ENCODE data around the gene COL3A1.

COL3A1 gene

DNA sequence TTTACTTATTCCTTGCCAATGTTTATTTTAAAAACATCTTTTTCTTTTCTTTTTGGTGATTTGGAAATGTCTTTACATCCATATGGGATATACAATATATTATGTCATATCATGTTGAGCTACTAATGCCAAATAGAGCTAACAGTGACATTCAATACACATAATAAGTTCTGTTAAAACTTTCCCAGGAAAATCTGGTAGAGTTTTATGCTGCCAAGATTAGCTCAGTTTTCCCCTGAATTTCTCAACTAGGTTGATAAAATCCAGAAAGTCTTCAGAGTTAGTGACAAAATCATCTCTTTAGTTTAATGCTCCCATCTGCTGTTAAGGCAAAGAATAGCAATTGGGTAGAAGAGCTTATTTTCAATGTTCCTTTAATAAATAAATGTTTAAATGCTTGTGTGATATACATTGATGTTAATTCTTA is 9.9 kb downstream of the COL3A1 start:
- Mint-ChIP-seq H3K36me3 (ENCODE audit: low read depth) (no peaks in the 10 kb centered on the region), H3K9me3 (no peaks in the 10 kb centered on the region), H3K4me1 (ENCODE audit: low read depth) (no peaks in the 10 kb centered on the region), H3K27me3 (no peaks in the 10 kb centered on the region), H3K27ac (no peak overlapping the region), H3K4me3 (no peak overlapping the region)
- intact Hi-C loops (cut with micrococcal nuclease), result no loop called here

DNA sequence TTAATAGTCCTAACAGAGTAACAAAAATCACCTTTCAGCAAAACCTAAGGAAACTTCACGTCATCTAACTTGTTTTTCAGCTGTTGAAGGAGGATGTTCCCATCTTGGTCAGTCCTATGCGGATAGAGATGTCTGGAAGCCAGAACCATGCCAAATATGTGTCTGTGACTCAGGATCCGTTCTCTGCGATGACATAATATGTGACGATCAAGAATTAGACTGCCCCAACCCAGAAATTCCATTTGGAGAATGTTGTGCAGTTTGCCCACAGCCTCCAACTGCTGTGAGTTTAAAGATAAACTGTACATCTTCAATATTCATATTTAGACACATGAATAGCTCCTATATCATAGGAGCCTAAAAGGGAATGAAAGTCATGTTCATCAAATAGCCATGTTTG is 10.5 kb downstream of the COL3A1 start:
- Mint-ChIP-seq H3K4me3 (no peak overlapping the region), H3K27ac (no peak overlapping the region), H3K36me3 (ENCODE audit: low read depth) (no peaks in the 10 kb centered on the region), H3K4me1 (ENCODE audit: low read depth) (no peaks in the 10 kb centered on the region), H3K9me3 (no peaks in the 10 kb centered on the region), H3K27me3 (no peaks in the 10 kb centered on the region)
- intact Hi-C loops (cut with micrococcal nuclease), result no loop called here

DNA sequence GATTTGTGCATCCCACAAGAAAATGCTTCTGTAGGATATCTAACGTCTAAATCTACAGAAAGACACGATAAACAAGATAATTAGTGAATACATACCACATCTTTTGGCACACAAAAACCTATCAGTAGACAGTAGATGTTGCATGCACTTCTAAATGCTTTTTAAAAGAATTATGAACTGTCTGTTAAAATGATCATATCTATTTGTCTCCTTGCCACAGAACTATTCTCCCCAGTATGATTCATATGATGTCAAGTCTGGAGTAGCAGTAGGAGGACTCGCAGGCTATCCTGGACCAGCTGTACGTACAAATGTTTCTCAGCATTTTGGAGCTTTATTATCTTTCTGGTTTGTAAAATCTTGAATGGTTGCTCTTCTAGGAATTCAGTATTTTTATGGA is 12.7 kb downstream of the COL3A1 start:
- no peak overlapping the region for H3K27ac Mint-ChIP-seq
- no peaks in the 10 kb centered on the region for H3K9me3 Mint-ChIP-seq
- H3K27me3 Mint-ChIP-seq, result no peaks in the 10 kb centered on the region
- H3K4me3 Mint-ChIP-seq, result no peak overlapping the region
- no peaks in the 10 kb centered on the region for H3K4me1 Mint-ChIP-seq (ENCODE audit: low read depth)
- no peaks in the 10 kb centered on the region for H3K36me3 Mint-ChIP-seq (ENCODE audit: low read depth)
- intact Hi-C loops (cut with micrococcal nuclease), result no loop called here

DNA sequence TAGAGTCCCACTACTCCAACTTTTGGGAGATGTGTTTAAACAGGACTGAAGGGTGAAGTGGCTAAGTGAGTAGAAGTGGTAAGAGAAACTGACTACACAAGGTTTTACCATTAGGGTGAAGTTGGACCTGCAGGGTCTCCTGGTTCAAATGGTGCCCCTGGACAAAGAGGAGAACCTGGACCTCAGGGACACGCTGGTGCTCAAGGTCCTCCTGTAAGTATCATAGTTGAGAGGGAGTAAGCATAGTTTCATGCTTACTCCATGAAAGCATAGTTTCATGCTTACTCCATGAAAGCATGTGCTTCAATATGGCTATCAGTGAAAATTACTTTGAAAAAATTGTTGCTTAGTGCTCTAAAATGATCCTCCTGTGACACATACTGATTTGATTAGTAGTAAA is 19.1 kb downstream of the COL3A1 start:
- Mint-ChIP-seq H3K4me3 (no peak overlapping the region), H3K27me3 (no peaks in the 10 kb centered on the region), H3K36me3 (ENCODE audit: low read depth) (no peaks in the 10 kb centered on the region), H3K4me1 (ENCODE audit: low read depth) (no peaks in the 10 kb centered on the region), H3K9me3 (no peaks in the 10 kb centered on the region), H3K27ac (no peak overlapping the region)
- intact Hi-C loops (cut with micrococcal nuclease), result no loop called here

DNA sequence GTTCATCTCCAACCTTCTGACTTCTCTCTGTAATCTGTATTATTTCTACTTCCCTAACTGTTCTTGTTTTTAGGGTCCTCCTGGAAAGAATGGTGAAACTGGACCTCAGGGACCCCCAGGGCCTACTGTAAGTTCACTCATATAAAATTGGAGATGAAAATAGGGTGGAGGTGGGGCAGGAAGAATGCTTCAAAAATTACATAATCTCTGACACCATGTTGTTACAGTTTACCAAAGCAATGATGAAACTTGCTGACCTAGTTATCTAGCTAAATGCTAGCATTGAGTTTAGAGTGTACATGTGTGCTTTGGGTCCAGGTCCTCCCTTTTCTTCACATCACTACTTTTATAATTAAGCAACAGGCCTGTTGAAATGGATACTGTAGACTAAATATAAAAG is 23.1 kb downstream of the COL3A1 start:
- no peaks in the 10 kb centered on the region for H3K9me3 Mint-ChIP-seq
- intact Hi-C loops (cut with micrococcal nuclease), result no loop called here
- no peak overlapping the region for H3K4me3 Mint-ChIP-seq
- no peaks in the 10 kb centered on the region for H3K4me1 Mint-ChIP-seq (ENCODE audit: low read depth)
- H3K27me3 Mint-ChIP-seq, result no peaks in the 10 kb centered on the region
- H3K27ac Mint-ChIP-seq, result no peak overlapping the region
- no peaks in the 10 kb centered on the region for H3K36me3 Mint-ChIP-seq (ENCODE audit: low read depth)

DNA sequence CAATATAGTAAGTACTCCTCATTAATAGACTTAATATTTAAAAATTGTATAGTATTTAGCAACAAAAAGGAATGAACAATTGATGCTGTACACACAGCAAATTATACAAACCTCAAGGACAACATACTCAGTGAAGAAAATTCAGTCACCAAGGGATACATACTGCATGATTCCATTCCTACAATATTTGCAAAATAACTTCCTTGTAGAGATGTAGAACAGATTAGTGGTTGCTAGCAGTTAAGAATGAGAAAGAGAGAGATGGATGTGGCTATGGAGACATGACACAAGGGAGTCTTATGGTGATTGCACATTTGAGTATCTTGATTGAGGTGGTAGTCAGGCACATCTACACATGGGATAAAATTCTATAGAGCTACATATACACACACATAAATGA is 26.0 kb downstream of the COL3A1 start:
- Mint-ChIP-seq H3K27me3 (no peaks in the 10 kb centered on the region), H3K4me1 (ENCODE audit: low read depth) (no peaks in the 10 kb centered on the region), H3K36me3 (ENCODE audit: low read depth) (no peaks in the 10 kb centered on the region), H3K27ac (no peak overlapping the region), H3K4me3 (no peak overlapping the region), H3K9me3 (no peaks in the 10 kb centered on the region)
- intact Hi-C loops (cut with micrococcal nuclease), result no loop called here

DNA sequence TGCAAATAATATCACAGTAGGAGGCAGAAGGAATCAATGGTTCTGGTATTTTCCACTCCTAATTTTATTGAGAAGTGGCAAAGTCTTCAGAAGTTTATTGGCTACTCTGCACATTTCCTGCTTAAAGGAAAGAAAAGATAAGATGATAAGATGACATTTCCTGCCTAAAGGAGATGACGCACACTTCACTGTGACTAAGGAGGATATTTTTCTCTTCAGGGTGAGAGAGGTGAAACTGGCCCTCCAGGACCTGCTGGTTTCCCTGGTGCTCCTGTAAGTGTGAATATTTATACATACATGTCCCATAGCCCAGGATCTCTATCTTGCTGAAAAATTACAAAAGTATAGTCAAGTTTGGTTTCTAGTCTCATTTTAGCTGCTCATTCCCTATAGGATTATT is 27.9 kb downstream of the COL3A1 start:
- H3K9me3 Mint-ChIP-seq, result no peaks in the 10 kb centered on the region
- no peaks in the 10 kb centered on the region for H3K4me1 Mint-ChIP-seq (ENCODE audit: low read depth)
- H3K27me3 Mint-ChIP-seq, result no peaks in the 10 kb centered on the region
- H3K27ac Mint-ChIP-seq, result no peak overlapping the region
- intact Hi-C loops (cut with micrococcal nuclease), result no loop called here
- no peak overlapping the region for H3K4me3 Mint-ChIP-seq
- no peaks in the 10 kb centered on the region for H3K36me3 Mint-ChIP-seq (ENCODE audit: low read depth)

DNA sequence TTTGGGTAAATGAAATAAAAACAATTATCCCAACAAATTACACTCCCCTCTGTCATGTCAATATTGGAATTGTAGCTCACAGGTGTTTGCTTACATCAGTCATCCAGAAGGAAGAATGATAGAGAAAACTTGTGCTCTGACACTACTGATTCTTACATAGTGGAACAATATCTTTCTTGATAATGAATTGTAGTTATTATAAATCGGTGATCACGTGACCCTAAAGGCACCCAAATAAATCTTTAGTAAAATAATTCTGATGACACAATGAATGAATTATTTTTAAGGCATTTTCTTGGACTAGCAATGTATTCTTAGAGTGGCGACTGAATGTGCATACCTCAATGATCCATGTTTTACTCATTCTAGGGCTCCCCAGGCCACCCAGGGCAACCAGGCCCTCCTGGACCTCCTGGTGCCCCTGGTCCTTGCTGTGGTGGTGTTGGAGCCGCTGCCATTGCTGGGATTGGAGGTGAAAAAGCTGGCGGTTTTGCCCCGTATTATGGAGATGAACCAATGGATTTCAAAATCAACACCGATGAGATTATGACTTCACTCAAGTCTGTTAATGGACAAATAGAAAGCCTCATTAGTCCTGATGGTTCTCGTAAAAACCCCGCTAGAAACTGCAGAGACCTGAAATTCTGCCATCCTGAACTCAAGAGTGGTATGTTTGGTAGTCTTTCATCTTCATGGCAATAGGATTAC is 34.5 kb downstream of the COL3A1 start:
- Mint-ChIP-seq H3K4me1 (ENCODE audit: low read depth) (no peaks in the 10 kb centered on the region), H3K27ac (no peak overlapping the region), H3K9me3 (no peaks in the 10 kb centered on the region), H3K27me3 (no peaks in the 10 kb centered on the region), H3K36me3 (ENCODE audit: low read depth) (no peaks in the 10 kb centered on the region), H3K4me3 (no peak overlapping the region)
- intact Hi-C loops (cut with micrococcal nuclease), result no loop called here

DNA sequence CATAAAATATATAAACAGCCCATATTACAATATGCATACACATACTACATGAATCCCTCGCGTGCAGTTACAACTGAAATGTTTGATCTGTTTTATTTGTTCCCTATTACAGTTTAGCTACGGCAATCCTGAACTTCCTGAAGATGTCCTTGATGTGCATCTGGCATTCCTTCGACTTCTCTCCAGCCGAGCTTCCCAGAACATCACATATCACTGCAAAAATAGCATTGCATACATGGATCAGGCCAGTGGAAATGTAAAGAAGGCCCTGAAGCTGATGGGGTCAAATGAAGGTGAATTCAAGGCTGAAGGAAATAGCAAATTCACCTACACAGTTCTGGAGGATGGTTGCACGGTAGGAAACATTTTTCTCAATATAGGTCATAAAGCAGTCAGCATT is 36.4 kb downstream of the COL3A1 start:
- Mint-ChIP-seq H3K36me3 (ENCODE audit: low read depth) (no peaks in the 10 kb centered on the region), H3K4me3 (no peak overlapping the region), H3K27ac (no peak overlapping the region), H3K4me1 (ENCODE audit: low read depth) (no peaks in the 10 kb centered on the region), H3K9me3 (no peaks in the 10 kb centered on the region), H3K27me3 (no peaks in the 10 kb centered on the region)
- intact Hi-C loops (cut with micrococcal nuclease), result no loop called here

DNA sequence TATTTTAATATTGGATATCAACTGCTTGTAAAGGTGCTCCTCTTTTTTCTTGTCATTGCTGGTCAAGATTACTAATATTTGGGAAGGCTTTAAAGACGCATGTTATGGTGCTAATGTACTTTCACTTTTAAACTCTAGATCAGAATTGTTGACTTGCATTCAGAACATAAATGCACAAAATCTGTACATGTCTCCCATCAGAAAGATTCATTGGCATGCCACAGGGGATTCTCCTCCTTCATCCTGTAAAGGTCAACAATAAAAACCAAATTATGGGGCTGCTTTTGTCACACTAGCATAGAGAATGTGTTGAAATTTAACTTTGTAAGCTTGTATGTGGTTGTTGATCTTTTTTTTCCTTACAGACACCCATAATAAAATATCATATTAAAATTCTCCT is 38.2 kb downstream of the COL3A1 start:
- intact Hi-C loops (cut with micrococcal nuclease), result no loop called here
- Mint-ChIP-seq H3K4me1 (ENCODE audit: low read depth) (no peaks in the 10 kb centered on the region), H3K27me3 (no peaks in the 10 kb centered on the region), H3K27ac (no peak overlapping the region), H3K9me3 (no peaks in the 10 kb centered on the region), H3K4me3 (no peak overlapping the region), H3K36me3 (ENCODE audit: low read depth) (no peaks in the 10 kb centered on the region)

DNA sequence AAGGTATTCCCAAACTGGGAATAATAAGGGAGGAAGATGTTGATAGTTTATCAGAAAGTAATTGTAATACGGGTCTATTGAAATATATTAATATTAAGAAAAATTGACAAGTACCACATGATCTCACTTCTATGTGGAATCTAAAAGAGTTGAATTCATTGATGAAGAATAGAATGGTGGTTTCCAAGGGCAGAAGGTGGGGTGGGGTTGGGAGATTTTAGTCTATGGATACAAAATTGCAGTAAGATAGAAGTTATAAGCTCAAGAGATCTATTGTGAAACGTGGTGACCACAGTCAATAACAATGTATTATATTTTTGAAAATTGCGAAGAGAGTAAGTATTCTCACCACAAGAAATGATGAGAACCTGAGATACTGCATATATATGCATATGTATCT is 38.9 kb downstream of the COL3A1 start:
- no peaks in the 10 kb centered on the region for H3K4me1 Mint-ChIP-seq (ENCODE audit: low read depth)
- intact Hi-C loops (cut with micrococcal nuclease), result no loop called here

DNA sequence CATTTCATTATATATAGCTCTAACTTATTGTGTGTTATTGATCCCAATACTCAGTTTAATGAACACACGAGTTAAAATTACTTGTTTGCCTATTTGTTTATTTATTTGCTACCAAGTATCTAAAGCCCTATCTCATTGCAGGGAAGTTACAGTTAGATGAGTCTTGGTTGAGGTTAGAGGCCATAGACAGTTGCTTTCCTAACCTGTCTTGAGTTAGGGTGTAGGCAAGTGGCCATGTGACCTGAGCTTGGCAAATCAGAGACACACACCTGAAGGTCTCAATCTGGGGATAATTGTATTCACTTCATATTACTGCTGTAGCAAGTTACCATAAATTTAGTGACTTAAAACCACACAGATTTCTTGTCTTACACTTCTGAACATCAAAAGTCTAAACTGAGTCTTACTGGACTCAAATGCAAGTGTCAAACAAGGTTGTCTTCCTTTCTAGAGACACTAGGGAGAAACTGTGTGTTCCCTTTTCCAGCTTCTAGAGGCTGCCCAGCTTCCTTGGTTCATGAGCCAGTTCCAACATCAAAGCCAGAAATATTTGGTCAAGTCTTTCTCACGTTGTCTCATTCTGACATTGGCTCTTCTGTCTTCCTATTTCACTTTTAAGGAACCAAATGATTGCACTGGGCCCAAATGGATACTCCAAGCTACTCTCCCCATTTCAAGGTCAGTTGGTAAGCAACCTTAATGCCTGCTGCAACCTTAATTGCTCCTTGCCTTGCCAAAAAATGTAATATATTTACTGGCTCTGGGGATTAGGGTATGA is 39.7 kb downstream of the COL3A1 start:
- intact Hi-C loops (cut with micrococcal nuclease), result no loop called here
- Mint-ChIP-seq H3K9me3 (no peaks in the 10 kb centered on the region), H3K36me3 (ENCODE audit: low read depth) (no peaks in the 10 kb centered on the region), H3K27ac (no peak overlapping the region), H3K27me3 (no peaks in the 10 kb centered on the region), H3K4me3 (no peak overlapping the region), H3K4me1 (ENCODE audit: low read depth) (no peaks in the 10 kb centered on the region)

More for the DNA sequence above, 38.9 kb downstream of the COL3A1 start:
- Mint-ChIP-seq H3K36me3 (ENCODE audit: low read depth) (no peaks in the 10 kb centered on the region), H3K27ac (no peak overlapping the region), H3K9me3 (no peaks in the 10 kb centered on the region), H3K27me3 (no peaks in the 10 kb centered on the region), H3K4me3 (no peak overlapping the region)

DNA sequence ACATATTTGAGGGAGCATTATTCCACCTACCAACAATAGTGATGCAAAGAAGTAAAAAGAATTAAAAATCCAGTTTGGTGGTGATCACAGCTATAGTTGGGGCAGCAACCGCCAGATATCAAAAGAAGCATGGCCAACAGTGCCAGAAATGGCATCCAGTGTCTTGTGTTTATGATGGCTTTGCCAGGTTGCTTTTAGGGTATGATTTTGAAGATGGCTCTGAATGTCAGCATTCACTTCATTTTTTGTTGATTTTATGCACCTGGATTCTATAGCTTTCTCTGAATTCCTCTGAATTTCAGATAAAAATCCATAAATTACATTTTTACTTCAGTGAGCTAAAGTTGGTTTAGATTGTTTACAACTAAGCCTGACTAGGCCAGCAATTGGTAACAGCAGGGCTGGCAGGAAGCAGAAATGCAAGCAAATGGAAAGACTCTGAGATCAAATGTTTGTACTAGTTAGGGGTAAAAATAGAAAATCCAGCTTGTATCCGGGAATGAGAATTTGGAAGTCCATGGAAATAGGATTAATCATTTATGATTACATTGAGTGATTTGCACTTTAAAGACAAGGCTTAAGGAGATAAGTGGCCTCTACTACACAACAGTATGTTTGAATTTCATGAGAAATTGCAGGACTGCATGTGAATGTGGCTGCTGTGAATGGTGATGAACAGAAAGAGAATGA is 40.4 kb downstream of the COL3A1 start:
- intact Hi-C loops (cut with micrococcal nuclease), result no loop called here

DNA sequence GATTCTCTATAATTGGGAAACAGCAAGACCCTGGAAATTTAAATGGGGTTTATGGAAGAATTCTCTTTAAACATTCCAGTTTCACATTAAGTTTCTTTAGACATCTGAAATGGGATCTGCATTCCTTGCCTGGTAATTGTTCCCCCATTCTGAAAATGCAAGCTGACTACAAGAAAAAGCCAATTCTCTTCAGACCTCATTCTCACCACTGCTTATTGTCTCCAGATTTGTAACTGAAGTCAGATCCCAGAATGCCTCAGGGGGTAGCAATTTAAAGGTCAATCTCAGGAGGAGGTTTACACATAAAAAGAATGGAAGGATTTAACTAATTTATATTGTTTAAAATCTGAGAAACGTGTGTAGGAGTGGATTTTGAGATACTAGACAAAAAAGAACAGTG is 41.2 kb downstream of the COL3A1 start:
- Mint-ChIP-seq H3K27ac (no peak overlapping the region), H3K4me1 (ENCODE audit: low read depth) (no peaks in the 10 kb centered on the region), H3K27me3 (no peaks in the 10 kb centered on the region), H3K9me3 (no peaks in the 10 kb centered on the region), H3K4me3 (no peak overlapping the region), H3K36me3 (ENCODE audit: low read depth) (no peaks in the 10 kb centered on the region)
- intact Hi-C loops (cut with micrococcal nuclease), result no loop called here

More for the DNA sequence above, 40.4 kb downstream of the COL3A1 start:
- no peaks in the 10 kb centered on the region for H3K9me3 Mint-ChIP-seq
- H3K4me1 Mint-ChIP-seq (ENCODE audit: low read depth), result no peaks in the 10 kb centered on the region
- no peaks in the 10 kb centered on the region for H3K36me3 Mint-ChIP-seq (ENCODE audit: low read depth)
- H3K27me3 Mint-ChIP-seq, result no peaks in the 10 kb centered on the region
- H3K4me3 Mint-ChIP-seq, result no peak overlapping the region
- H3K27ac Mint-ChIP-seq, result no peak overlapping the region
